Neuronal stem cell (in vitro differentiated cells): ENCODE results near the gene CDH13.
A peak's percentile ranks its signal among the peaks of the same experiment; 100 is the strongest.

ENCODE experiments used
- DNase-seq: peaks from one replicate; pipeline ENCODE4 v3.0.0-alpha.2; 2013; ENCODE audit warnings: low spot score
- H2AFZ ChIP-seq: one replicate; pipeline ENCODE4 v1.6.1; 2013; ENCODE audit warnings: mild to moderate bottlenecking, low read length, inconsistent platforms
- H2AK5ac ChIP-seq: 2 replicates; pipeline ENCODE4 v1.6.1; 2013; ENCODE audit warnings: low read depth, mild to moderate bottlenecking, inconsistent platforms, low read length, moderate library complexity, mixed read lengths
- H2BK120ac ChIP-seq: 2 replicates; pipeline ENCODE4 v1.6.1; 2013; ENCODE audit warnings: low read depth, mild to moderate bottlenecking, inconsistent platforms, low read length, moderate library complexity, mixed read lengths
- H2BK12ac ChIP-seq: one replicate; pipeline ENCODE4 v1.6.1; 2013; ENCODE audit warnings: low read length, inconsistent platforms
- H2BK15ac ChIP-seq: 2 replicates; pipeline ENCODE4 v1.6.1; 2013; ENCODE audit warnings: mild to moderate bottlenecking, low read length, inconsistent platforms, mixed read lengths
- H2BK5ac ChIP-seq: one replicate; pipeline ENCODE4 v1.6.1; 2013; ENCODE audit warnings: inconsistent platforms, mild to moderate bottlenecking, low read length, moderate library complexity
- H3K14ac ChIP-seq: one replicate; pipeline ENCODE4 v1.6.1; 2013; ENCODE audit warnings: low read length, inconsistent platforms
- H3K18ac ChIP-seq: 2 replicates; pipeline ENCODE4 v1.6.1; 2013; ENCODE audit warnings: low read length, inconsistent platforms
- H3K23ac ChIP-seq: 2 replicates; pipeline ENCODE4 v1.6.1; 2013; ENCODE audit warnings: low read depth, mild to moderate bottlenecking, mixed read lengths, low read length, inconsistent platforms; ENCODE audit not compliant: poor library complexity
- H3K27ac ChIP-seq: replicated peaks from 3 replicates; pipeline ENCODE4 v1.5.1; 2013; ENCODE audit warnings: low read length, inconsistent platforms
- H3K27me3 ChIP-seq, 3 experiments: 2 replicates each; pipeline ENCODE4 v1.6.1; 2013; ENCODE audit warnings: low read length in 3 of 3, mild to moderate bottlenecking in 2 of 3, inconsistent platforms in 1 of 3, low read depth in 1 of 3, mixed read lengths in 1 of 3, moderate library complexity in 1 of 3; ENCODE audit not compliant: control insufficient read depth in 3 of 3, insufficient read depth in 3 of 3
- H3K36me3 ChIP-seq, 2 donors: replicated peaks in 1 of 2; 2 replicates each; pipeline ENCODE4 v1.6.1; 2013; ENCODE audit warnings: low read length in 2 of 2; ENCODE audit not compliant: control insufficient read depth in 2 of 2, insufficient read depth in 2 of 2
- H3K4ac ChIP-seq: 2 replicates; pipeline ENCODE4 v1.6.1; 2013; ENCODE audit warnings: inconsistent platforms, mild to moderate bottlenecking, low read length, moderate library complexity
- H3K4me1 ChIP-seq, 2 donors: 1 replicate in 1 of 2; 2 replicates in 1 of 2; pipeline ENCODE4 v1.6.1; 2013; ENCODE audit warnings: low read length in 2 of 2, low read depth in 1 of 2; ENCODE audit not compliant: control insufficient read depth in 2 of 2, insufficient read depth in 1 of 2
- H3K4me2 ChIP-seq: one replicate; pipeline ENCODE4 v1.6.1; 2013; ENCODE audit warnings: mild to moderate bottlenecking, low read length, inconsistent platforms; ENCODE audit not compliant: insufficient read depth, poor library complexity, severe bottlenecking
- H3K4me3 ChIP-seq, 2 donors: 2 replicates each; pipeline ENCODE4 v1.5.1; 2013; ENCODE audit warnings: low read length in 2 of 2, mild to moderate bottlenecking in 2 of 2, inconsistent platforms in 1 of 2, moderate library complexity in 1 of 2
- H3K79me1 ChIP-seq: one replicate; pipeline ENCODE4 v1.6.1; 2013; ENCODE audit warnings: low read depth, mild to moderate bottlenecking, inconsistent platforms, low read length, moderate library complexity
- H3K9ac ChIP-seq: one replicate; pipeline ENCODE4 v1.6.1; 2013; ENCODE audit warnings: mild to moderate bottlenecking, low read depth, low read length, inconsistent platforms; ENCODE audit not compliant: poor library complexity
- H3K9me3 ChIP-seq, 2 donors: replicated peaks in 1 of 2; 2 replicates each; pipeline versions ENCODE3 to v1.6.1; 2013; ENCODE audit warnings: low read length in 2 of 2, mild to moderate bottlenecking in 2 of 2, inconsistent platforms in 1 of 2, low read depth in 1 of 2, mixed read lengths in 1 of 2, moderate library complexity in 1 of 2; ENCODE audit not compliant: control insufficient read depth in 2 of 2, insufficient read depth in 1 of 2
- H4K8ac ChIP-seq: one replicate; pipeline ENCODE4 v1.6.1; 2013; ENCODE audit warnings: low read depth, mild to moderate bottlenecking, inconsistent platforms, low read length, moderate library complexity
- H4K91ac ChIP-seq: one replicate; pipeline ENCODE4 v1.6.1; 2013; ENCODE audit warnings: low read length, low read depth, mild to moderate bottlenecking, inconsistent platforms; ENCODE audit not compliant: poor library complexity
- WGBS, 2 donors: extraction: QIAGEN DNeasy Blood & Tissue Kit; methylation state at CpG; one replicate each; pipeline ENCODE4 v1.1.7; 2013; ENCODE audit warnings: missing lambda C conversion rate in 2 of 2, mixed read lengths in 1 of 2; ENCODE audit not compliant: insufficient read length in 2 of 2, insufficient replicate concordance in 1 of 2; ENCODE audit errors: extremely low coverage in 2 of 2; 5-methylcytosine and 5-hydroxymethylcytosine counted together

The CDH13 gene

GRCh38 chr16:83723244-83723643 lies 1096.5 kb downstream of the CDH13 start:
- H3K27ac ChIP-seq, result no peak overlapping the region
- no CpG with 5 or more reads among the region's 3 CpGs for WGBS, 2 donors
- no peak overlapping the region for H3K4ac ChIP-seq
- no peak overlapping the region for H2AK5ac ChIP-seq
- no peak overlapping the region for H2AFZ ChIP-seq
- no peak overlapping the region for H3K14ac ChIP-seq
- no peak for DNase-seq
- no peak overlapping the region for H2BK120ac ChIP-seq
- H3K36me3 ChIP-seq, result no peaks in the 10 kb centered on the region
- no peak overlapping the region for H3K23ac ChIP-seq
- no peak overlapping the region for H2BK5ac ChIP-seq
- H3K4me1 ChIP-seq, result no peaks in the 10 kb centered on the region
- H3K9me3 ChIP-seq, result peaks cover 0 to 3% of the 10 kb centered on the region in 2 donors
- no peak overlapping the region for H2BK12ac ChIP-seq
- H3K27me3 ChIP-seq, result peaks cover 0 to 8% (median 0%) of the 10 kb centered on the region in 3 experiments
- no peak overlapping the region for H2BK15ac ChIP-seq
- no peak overlapping the region for H4K8ac ChIP-seq
- H4K91ac ChIP-seq, result no peak overlapping the region
- no peaks in the 10 kb centered on the region for H3K79me1 ChIP-seq
- no peak overlapping the region for H3K4me2 ChIP-seq
- H3K9ac ChIP-seq, result no peak overlapping the region
- H3K4me3 ChIP-seq, result no peak overlapping the region
- no peak overlapping the region for H3K18ac ChIP-seq

- Histone ChIP-seq H3K14ac (no peak overlapping the region), H2BK15ac (no peak overlapping the region), H3K4me3 (no peak overlapping the region), H3K79me1 (no peaks in the 10 kb centered on the region), H3K9me3 (peaks cover 0 to 3% of the 10 kb centered on the region in 2 donors), H2AK5ac (no peak overlapping the region), H2AFZ (no peak overlapping the region), H4K91ac (no peak overlapping the region), H3K9ac (peak overlapping the region; percentile 24), H4K8ac (no peak overlapping the region), H2BK5ac (no peak overlapping the region), H3K4ac (no peak overlapping the region), H3K36me3 (no peaks in the 10 kb centered on the region), H3K18ac (no peak overlapping the region), H3K23ac (no peak overlapping the region), H2BK120ac (no peak overlapping the region), H3K4me2 (no peak overlapping the region), H2BK12ac (no peak overlapping the region), H3K27me3 (peaks cover 0 to 8% (median 0%) of the 10 kb centered on the region in 3 experiments), H3K4me1 (no peaks in the 10 kb centered on the region), H3K27ac (no peak overlapping the region)
- no peak for DNase-seq
- WGBS, 2 donors, result no CpG with 5 or more reads among the region's 2 CpGs
These were observed 1097.1 kb downstream of the CDH13 start for GRCh38 chr16:83723901-83724300.

- Histone ChIP-seq H2BK12ac (no peak overlapping the region), H3K4me1 (no peaks in the 10 kb centered on the region), H3K18ac (no peak overlapping the region), H3K4me3 (no peak overlapping the region), H3K79me1 (no peaks in the 10 kb centered on the region), H2BK120ac (no peak overlapping the region), H3K27me3 (peaks cover 0 to 8% (median 0%) of the 10 kb centered on the region in 3 experiments), H3K4ac (no peak overlapping the region), H2BK5ac (peak overlapping the region; percentile 2), H3K23ac (no peak overlapping the region), H4K8ac (no peak overlapping the region), H3K9ac (no peak overlapping the region), H2AFZ (no peak overlapping the region), H2AK5ac (no peak overlapping the region), H3K9me3 (peaks cover 0 to 3% of the 10 kb centered on the region in 2 donors), H3K27ac (no peak overlapping the region), H4K91ac (no peak overlapping the region), H3K4me2 (no peak overlapping the region), H3K14ac (no peak overlapping the region), H2BK15ac (no peak overlapping the region), H3K36me3 (no peaks in the 10 kb centered on the region)
- no peak for DNase-seq
- WGBS, 2 donors, result no CpG with 5 or more reads among the region's 2 CpGs
These were observed 1097.8 kb downstream of the CDH13 start for GRCh38 chr16:83724585-83724984.

DNA sequence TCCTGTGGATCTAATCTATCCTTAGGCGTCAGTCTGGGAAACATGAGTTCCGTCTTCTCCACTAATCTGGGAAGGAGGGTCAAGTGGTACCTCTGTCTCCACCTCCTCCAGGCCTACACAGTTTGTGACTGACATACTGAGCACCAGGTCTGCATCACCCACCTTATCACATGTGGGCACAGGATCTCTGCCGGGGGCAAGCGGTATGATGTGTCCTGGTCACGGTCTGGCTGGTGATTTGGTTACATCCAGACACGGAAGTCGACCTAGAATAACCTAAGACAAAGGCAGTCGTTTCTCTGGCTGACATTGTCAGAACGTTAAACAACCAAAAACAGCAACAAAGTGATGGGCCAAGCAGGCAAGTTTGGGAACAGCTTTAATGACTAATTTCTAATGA lies 1098.5 kb downstream of the CDH13 start:
- Histone ChIP-seq H4K91ac (no peak overlapping the region), H3K4me3 (no peak overlapping the region), H3K36me3 (no peaks in the 10 kb centered on the region), H3K27me3 (peaks cover 0 to 8% (median 0%) of the 10 kb centered on the region in 3 experiments), H3K4me2 (no peak overlapping the region), H3K79me1 (no peaks in the 10 kb centered on the region), H2BK120ac (no peak overlapping the region), H2AFZ (no peak overlapping the region), H3K27ac (no peak overlapping the region), H3K23ac (no peak overlapping the region), H3K9me3 (peaks cover 0 to 3% of the 10 kb centered on the region in 2 donors), H2BK5ac (no peak overlapping the region), H2AK5ac (no peak overlapping the region), H3K14ac (no peak overlapping the region), H2BK12ac (no peak overlapping the region), H3K18ac (no peak overlapping the region), H3K4me1 (no peaks in the 10 kb centered on the region), H3K4ac (no peak overlapping the region), H4K8ac (no peak overlapping the region), H3K9ac (no peak overlapping the region), H2BK15ac (no peak overlapping the region)
- no CpG with 5 or more reads among the region's 9 CpGs for WGBS, 2 donors
- DNase-seq, result no peak
